SK-N-SH (cell line): ENCODE results near the gene HABP4. TPM values are rescaled to one million over a fixed set of nuclear protein-coding genes. Genes with fewer than 3 reads are reported as not detected.

ENCODE experiments used
- CTCF ChIA-PET: fragments of 300-600, 350-600 bp; formaldehyde crosslinking; extraction: SDS; loops from one replicate; lab custom pipeline; 2021; lab: Yijun Ruan, JAX
- POLR2A ChIA-PET: fragments of 350-600 bp; sonication (Branson Sonifier 250); formaldehyde crosslinking; extraction: SDS; loops from one replicate; lab custom pipeline; 2020; ENCODE audit warnings: antibody characterized with exemption, inconsistent platforms; lab: Yijun Ruan, JAX
- DNase-seq: peaks from one replicate; pipeline ENCODE4 v3.0.0; 2012
- H2AFZ ChIP-seq: fragments of 200-600 bp; sonication (generic); 2 replicates; pipeline ENCODE4 v1.8.1; 2016; ENCODE audit warnings: antibody characterized with exemption, mild to moderate bottlenecking, low read depth
- H3F3A ChIP-seq: fragments of 200-600 bp; sonication (generic); replicated peaks from 2 replicates; pipeline ENCODE3; 2016; ENCODE audit warnings: antibody characterized with exemption, mild to moderate bottlenecking; ENCODE audit not compliant: insufficient read depth
- H3K27ac ChIP-seq, 2 experiments: fragments of 200-500 bp in 1 of 2; fragments of 200-600 bp in 1 of 2; sonication (Bioruptor generic) in 1 of 2; sonication (generic), shearing (Covaris generic) in 1 of 2; 2 replicates each; pipeline versions ENCODE4 v1.5.1 to v1.6.1; 2014 to 2016; ENCODE audit warnings: low read depth in 2 of 2, inconsistent platforms in 1 of 2, low read length in 1 of 2, mild to moderate bottlenecking in 1 of 2, mixed read lengths in 1 of 2
- H3K27me3 ChIP-seq: fragments of 200-600 bp; sonication (generic), shearing (Covaris generic); 2 replicates; pipeline ENCODE4 v1.6.1; 2016; ENCODE audit warnings: mixed run types; ENCODE audit not compliant: insufficient read depth
- H3K36me3 ChIP-seq, 2 experiments: fragments of 200-500 bp in 1 of 2; fragments of 200-600 bp in 1 of 2; sonication (Bioruptor generic) in 1 of 2; sonication (generic) in 1 of 2; replicated peaks in 1 of 2; 2 replicates each; pipeline versions ENCODE3 to v1.5.1; 2014 to 2016; ENCODE audit warnings: low read length in 1 of 2, mild to moderate bottlenecking in 1 of 2; ENCODE audit not compliant: insufficient read depth in 2 of 2, control insufficient read depth in 1 of 2
- H3K4me1 ChIP-seq, 2 experiments: fragments of 200-500 bp in 1 of 2; fragments of 200-600 bp in 1 of 2; sonication (Bioruptor generic) in 1 of 2; sonication (generic), shearing (Covaris generic) in 1 of 2; 2 replicates each; pipeline versions ENCODE4 v1.5.1 to v1.6.1; 2014 to 2016; ENCODE audit warnings: low read depth in 1 of 2, low read length in 1 of 2, mixed run types in 1 of 2; ENCODE audit not compliant: insufficient read depth in 2 of 2, control insufficient read depth in 1 of 2
- H3K4me2 ChIP-seq: fragments of 200-600 bp; sonication (generic), shearing (Covaris generic); 2 replicates; pipeline ENCODE4 v1.6.1; 2017; ENCODE audit warnings: mixed run types
- H3K4me3 ChIP-seq, 2 experiments: fragments of 200-500 bp in 1 of 2; fragments of 200-600 bp in 1 of 2; sonication (Bioruptor generic) in 1 of 2; sonication (generic), shearing (Covaris generic) in 1 of 2; 2 replicates each; pipeline versions ENCODE4 v1.5.1 to v1.8.1; 2014 to 2016; ENCODE audit warnings: low read depth in 2 of 2, inconsistent platforms in 1 of 2, low read length in 1 of 2, mild to moderate bottlenecking in 1 of 2, mixed read lengths in 1 of 2, moderate library complexity in 1 of 2
- H3K79me2 ChIP-seq: fragments of 200-600 bp; sonication (generic); 2 replicates; pipeline ENCODE4 v1.8.1; 2017; ENCODE audit warnings: mild to moderate bottlenecking; ENCODE audit not compliant: insufficient read depth
- H3K9ac ChIP-seq: fragments of 200-600 bp; sonication (generic); 2 replicates; pipeline ENCODE4 v1.6.1; 2017; ENCODE audit warnings: mixed run types
- H3K9me2 ChIP-seq: fragments of 200-600 bp; sonication (generic); 2 replicates; pipeline ENCODE4 v1.6.1; 2017; ENCODE audit warnings: mixed run types
- H3K9me3 ChIP-seq: fragments of 200-600 bp; sonication (generic); 2 replicates; pipeline ENCODE4 v1.6.1; 2017; ENCODE audit warnings: mixed run types, mild to moderate bottlenecking, moderate library complexity
- H4K20me1 ChIP-seq: fragments of 200-600 bp; sonication (generic); 2 replicates; pipeline ENCODE4 v1.6.1; 2017; ENCODE audit warnings: mild to moderate bottlenecking, mixed run types; ENCODE audit not compliant: insufficient read depth
- CHD2 ChIP-seq: fragments of 150-350 bp; IDR thresholded peaks from 2 replicates; pipeline ENCODE4 v1.6.1; 2018; ENCODE audit warnings: low read length; ENCODE audit not compliant: partially characterized antibody
- FOSL2 ChIP-seq: IDR thresholded peaks from 2 replicates; pipeline ENCODE4 v1.4.0; 2012; ENCODE audit warnings: low read depth, mild to moderate bottlenecking, moderate library complexity, borderline replicate concordance
- FOXM1 ChIP-seq: IDR thresholded peaks from 2 replicates; pipeline ENCODE4 v1.4.0; 2012; ENCODE audit warnings: low read depth, mild to moderate bottlenecking
- GABPA ChIP-seq: IDR thresholded peaks from 2 replicates; pipeline ENCODE4 v1.4.0; 2012; ENCODE audit warnings: low read depth, mild to moderate bottlenecking
- PBX3 ChIP-seq: IDR thresholded peaks from 2 replicates; pipeline ENCODE4; 2012
- RCOR1 ChIP-seq: fragments of 150-350 bp; IDR thresholded peaks from 2 replicates; pipeline ENCODE4 v1.6.1; 2017; ENCODE audit warnings: antibody characterized with exemption, low read length
- RFX5 ChIP-seq: IDR thresholded peaks from 2 replicates; pipeline ENCODE4 v1.6.1; 2012; ENCODE audit warnings: mild to moderate bottlenecking, improper control_type of control experiment, low read length
- RXRA ChIP-seq: IDR thresholded peaks from 2 replicates; pipeline ENCODE4 v1.4.0; 2012; ENCODE audit warnings: low read depth, mild to moderate bottlenecking, borderline replicate concordance
- SMC3 ChIP-seq: IDR thresholded peaks from 2 replicates; pipeline ENCODE4 v1.6.1; 2012; ENCODE audit warnings: low read depth, low read length, improper control_type of control experiment
- TAF1 ChIP-seq: IDR thresholded peaks from 2 replicates; pipeline ENCODE4 v1.6.1; 2012; ENCODE audit warnings: low read depth, mild to moderate bottlenecking, low read length, moderate library complexity, borderline replicate concordance
- TEAD4 ChIP-seq: IDR thresholded peaks from 2 replicates; pipeline ENCODE4 v1.4.0; 2012; ENCODE audit warnings: mild to moderate bottlenecking, borderline replicate concordance; ENCODE audit not compliant: insufficient read depth
- ZBTB33 ChIP-seq: IDR thresholded peaks from 2 replicates; pipeline ENCODE4 v1.4.0; 2012; ENCODE audit warnings: low read depth, borderline replicate concordance
- WGBS: methylation state at CpG from one replicate; pipeline ENCODE4 v1.1.6; 2017; ENCODE audit warnings: low lambda C conversion rate; 5-methylcytosine and 5-hydroxymethylcytosine counted together
- polyA plus RNA-seq, 3 experiments: library from polyadenylated mRNA; depleted of rRNA; stranded (reverse); fragments of >200 nt; gene quantifications; 2 replicates each; pipeline ENCODE4 v1.2.3, GENCODE V29; 2012
- TF ChIP-seq, protein P1 (sequence below): IDR thresholded peaks from 2 replicates; pipeline ENCODE4 v1.6.1; 2012; ENCODE audit warnings: mild to moderate bottlenecking, low read depth, low read length, moderate library complexity
- TF ChIP-seq, protein P2 (sequence below): fragments of 200-600 bp; sonication (generic); IDR thresholded peaks from 2 replicates; pipeline ENCODE4 v1.6.1; 2017; ENCODE audit warnings: antibody characterized with exemption, mild to moderate bottlenecking, moderate library complexity
- TF ChIP-seq, protein P3 (sequence below): IDR thresholded peaks from 2 replicates; pipeline ENCODE4 v1.4.0; 2012; ENCODE audit warnings: low read depth

Gene HABP4
- polyA plus RNA-seq, 1 of the 3 experiments (the other 2 are of a cell fraction): 19.0 TPM

DNA sequence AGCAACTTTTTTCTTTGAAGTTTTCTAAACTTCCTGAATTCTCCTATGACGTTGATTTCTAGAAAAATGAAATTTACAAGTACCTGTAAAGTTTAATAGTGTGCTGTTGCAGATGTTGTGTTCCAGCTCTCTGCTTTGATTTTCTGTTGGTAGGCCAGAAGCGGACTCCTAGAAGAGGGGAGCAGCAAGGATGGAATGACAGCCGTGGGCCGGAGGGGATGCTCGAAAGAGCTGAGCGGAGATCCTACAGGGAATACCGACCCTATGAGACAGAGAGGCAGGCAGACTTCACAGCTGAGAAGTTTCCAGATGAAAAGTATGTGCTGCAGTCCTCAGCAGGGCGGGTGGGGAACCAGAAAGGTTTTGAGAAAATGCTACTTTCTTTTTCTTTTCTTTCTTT lies 8.3 kb downstream of the HABP4 start (continued):
- TF ChIP-seq, protein P1, sequence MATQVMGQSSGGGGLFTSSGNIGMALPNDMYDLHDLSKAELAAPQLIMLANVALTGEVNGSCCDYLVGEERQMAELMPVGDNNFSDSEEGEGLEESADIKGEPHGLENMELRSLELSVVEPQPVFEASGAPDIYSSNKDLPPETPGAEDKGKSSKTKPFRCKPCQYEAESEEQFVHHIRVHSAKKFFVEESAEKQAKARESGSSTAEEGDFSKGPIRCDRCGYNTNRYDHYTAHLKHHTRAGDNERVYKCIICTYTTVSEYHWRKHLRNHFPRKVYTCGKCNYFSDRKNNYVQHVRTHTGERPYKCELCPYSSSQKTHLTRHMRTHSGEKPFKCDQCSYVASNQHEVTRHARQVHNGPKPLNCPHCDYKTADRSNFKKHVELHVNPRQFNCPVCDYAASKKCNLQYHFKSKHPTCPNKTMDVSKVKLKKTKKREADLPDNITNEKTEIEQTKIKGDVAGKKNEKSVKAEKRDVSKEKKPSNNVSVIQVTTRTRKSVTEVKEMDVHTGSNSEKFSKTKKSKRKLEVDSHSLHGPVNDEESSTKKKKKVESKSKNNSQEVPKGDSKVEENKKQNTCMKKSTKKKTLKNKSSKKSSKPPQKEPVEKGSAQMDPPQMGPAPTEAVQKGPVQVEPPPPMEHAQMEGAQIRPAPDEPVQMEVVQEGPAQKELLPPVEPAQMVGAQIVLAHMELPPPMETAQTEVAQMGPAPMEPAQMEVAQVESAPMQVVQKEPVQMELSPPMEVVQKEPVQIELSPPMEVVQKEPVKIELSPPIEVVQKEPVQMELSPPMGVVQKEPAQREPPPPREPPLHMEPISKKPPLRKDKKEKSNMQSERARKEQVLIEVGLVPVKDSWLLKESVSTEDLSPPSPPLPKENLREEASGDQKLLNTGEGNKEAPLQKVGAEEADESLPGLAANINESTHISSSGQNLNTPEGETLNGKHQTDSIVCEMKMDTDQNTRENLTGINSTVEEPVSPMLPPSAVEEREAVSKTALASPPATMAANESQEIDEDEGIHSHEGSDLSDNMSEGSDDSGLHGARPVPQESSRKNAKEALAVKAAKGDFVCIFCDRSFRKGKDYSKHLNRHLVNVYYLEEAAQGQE: no peak
- no peak for TF ChIP-seq FOXM1
- no peak for TF ChIP-seq RCOR1
- TF ChIP-seq RXRA: no peak
- no peak for TF ChIP-seq ZBTB33
- TF ChIP-seq FOSL2: no peak
- TF ChIP-seq, protein P2, sequence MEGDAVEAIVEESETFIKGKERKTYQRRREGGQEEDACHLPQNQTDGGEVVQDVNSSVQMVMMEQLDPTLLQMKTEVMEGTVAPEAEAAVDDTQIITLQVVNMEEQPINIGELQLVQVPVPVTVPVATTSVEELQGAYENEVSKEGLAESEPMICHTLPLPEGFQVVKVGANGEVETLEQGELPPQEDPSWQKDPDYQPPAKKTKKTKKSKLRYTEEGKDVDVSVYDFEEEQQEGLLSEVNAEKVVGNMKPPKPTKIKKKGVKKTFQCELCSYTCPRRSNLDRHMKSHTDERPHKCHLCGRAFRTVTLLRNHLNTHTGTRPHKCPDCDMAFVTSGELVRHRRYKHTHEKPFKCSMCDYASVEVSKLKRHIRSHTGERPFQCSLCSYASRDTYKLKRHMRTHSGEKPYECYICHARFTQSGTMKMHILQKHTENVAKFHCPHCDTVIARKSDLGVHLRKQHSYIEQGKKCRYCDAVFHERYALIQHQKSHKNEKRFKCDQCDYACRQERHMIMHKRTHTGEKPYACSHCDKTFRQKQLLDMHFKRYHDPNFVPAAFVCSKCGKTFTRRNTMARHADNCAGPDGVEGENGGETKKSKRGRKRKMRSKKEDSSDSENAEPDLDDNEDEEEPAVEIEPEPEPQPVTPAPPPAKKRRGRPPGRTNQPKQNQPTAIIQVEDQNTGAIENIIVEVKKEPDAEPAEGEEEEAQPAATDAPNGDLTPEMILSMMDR: no peak
- TF ChIP-seq, all 33 proteins: peak for 0

DNA sequence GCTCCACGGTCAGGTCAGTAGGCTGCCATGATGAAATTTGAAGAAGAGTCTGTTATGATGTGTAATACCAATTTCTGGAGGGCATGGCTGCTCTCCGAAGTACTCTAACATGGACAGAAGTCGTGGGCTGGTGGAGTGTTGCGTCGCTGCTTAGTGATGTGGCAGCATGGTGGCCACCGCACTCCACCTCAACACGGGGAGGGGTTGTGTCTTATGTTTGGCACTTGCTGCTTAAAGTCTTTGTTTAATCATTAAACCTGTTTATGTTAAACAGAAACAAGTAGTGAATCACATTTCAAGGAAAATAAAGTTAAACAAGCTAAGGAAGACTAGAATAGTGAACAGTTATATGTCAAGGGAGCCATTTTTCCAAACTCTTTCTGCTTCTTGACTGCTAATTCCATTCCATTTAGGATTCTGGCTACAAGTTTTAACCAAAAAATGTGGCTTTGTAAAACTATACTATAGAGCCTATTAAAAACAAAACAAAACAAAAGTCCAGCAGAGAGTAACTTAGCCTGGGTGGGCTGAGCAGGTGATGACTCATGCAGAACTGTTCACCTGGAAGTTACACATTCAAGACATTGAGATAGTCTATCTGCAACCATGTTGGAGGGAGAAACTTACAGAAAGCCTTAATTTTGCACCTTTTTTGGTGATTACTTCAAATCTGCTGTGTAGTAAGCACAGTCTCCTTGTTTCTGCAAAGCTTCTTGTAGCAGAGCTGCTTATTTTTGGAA lies 9.5 kb downstream of the HABP4 start:
- POLR2A ChIA-PET: no interaction called here
- H3K79me2 ChIP-seq: peaks cover 66% of the 10 kb centered on the region

More for the DNA sequence above, 9.5 kb downstream of the HABP4 start:
- Histone ChIP-seq H3K4me2 (0 out of 2 replicates have a peak overlapping the region, but pooled peaks have one; percentile 13), H2AFZ (no peak overlapping the region), H3K9ac (no peak overlapping the region), H3K4me1 (peaks cover 0 to 17% of the 10 kb centered on the region in 2 experiments; a peak in 3 of 4 replicates), H3K27me3 (no peaks in the 10 kb centered on the region), H3K9me3 (no peaks in the 10 kb centered on the region), H3K4me3 (no peak overlapping the region)
- TF ChIP-seq GABPA (no peak), SMC3 (no peak), TEAD4 (no peak), RFX5 (no peak), CHD2 (no peak), ZBTB33 (no peak), PBX3 (no peak), TAF1 (no peak)
- TF ChIP-seq, protein P3, sequence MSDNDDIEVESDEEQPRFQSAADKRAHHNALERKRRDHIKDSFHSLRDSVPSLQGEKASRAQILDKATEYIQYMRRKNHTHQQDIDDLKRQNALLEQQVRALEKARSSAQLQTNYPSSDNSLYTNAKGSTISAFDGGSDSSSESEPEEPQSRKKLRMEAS: no peak
- TF ChIP-seq, all 33 proteins: peak for 0
- CTCF ChIA-PET: interaction anchor here (0.8 to 0.9 kb wide), 2 partner anchors 10 to 87 kb away, joined by 3 read pairs; partner anchors contain the start of gene HABP4
- H3F3A ChIP-seq: peaks cover 16% of the 10 kb centered on the region
- peak overlapping the region; percentile 54 to 65; a peak in 2 of 4 replicates for H3K27ac ChIP-seq
- H3K36me3 ChIP-seq: peaks cover 3 to 11% of the 10 kb centered on the region in 2 experiments
- DNase-seq: no peak
- no peaks in the 10 kb centered on the region for H3K9me2 ChIP-seq
- WGBS: 98% methylated on average over 7 of the region's 7 CpGs
- peaks cover 6% of the 10 kb centered on the region; the same call in 1 of the 2 replicates for H4K20me1 ChIP-seq
